Breast epithelium (tissue), 4 donors: ENCODE data around the gene GLIS1. TPM values are rescaled to one million over a fixed set of nuclear protein-coding genes. Genes with fewer than 3 reads are reported as not detected.

Experiments used
- DNase-seq, 2 donors: peaks; one replicate each; pipeline ENCODE4 v3.0.0-alpha.2; 2019; ENCODE audit warnings: low spot score in 2 of 2
- H3K27ac ChIP-seq, 2 donors: fragments of 200-600 bp; sonication (generic) in 1 of 2; one replicate each; pipeline ENCODE4 v1.5.1; 2016 to 2019; ENCODE audit warnings: mild to moderate bottlenecking in 1 of 2
- H3K27me3 ChIP-seq, 2 donors: fragments of 200-600 bp; sonication (generic) in 1 of 2; one replicate each; pipeline versions ENCODE4 v1.5.1 to v1.6.0; 2017 to 2019; ENCODE audit warnings: control low read depth in 1 of 2, mild to moderate bottlenecking in 1 of 2
- H3K36me3 ChIP-seq: fragments of 200-600 bp; one replicate; pipeline ENCODE4 v1.5.1; 2019
- H3K4me1 ChIP-seq, 2 donors: fragments of 200-600 bp; sonication (generic); one replicate each; pipeline ENCODE4 v1.5.1; 2016 to 2019; ENCODE audit warnings: control low read depth in 1 of 2
- H3K4me3 ChIP-seq, 3 donors: fragments of 200-600 bp; sonication (generic); 1 replicate in 2 of 3; 2 replicates in 1 of 3; pipeline ENCODE4 v1.5.1; 2016 to 2019; ENCODE audit warnings: mild to moderate bottlenecking in 3 of 3, moderate library complexity in 2 of 3
- H3K9me3 ChIP-seq, 2 donors: fragments of 200-600 bp; sonication (generic) in 1 of 2; one replicate each; pipeline ENCODE4 v1.5.1; 2016 to 2019; ENCODE audit warnings: control low read depth in 1 of 2
- POLR2A ChIP-seq: fragments of 450-650 bp; IDR thresholded peaks from one replicate; pipeline ENCODE4 v1.6.1; 2016; ENCODE audit warnings: antibody characterized with exemption, mild to moderate bottlenecking, moderate library complexity
- POLR2AphosphoS5 ChIP-seq, 3 donors: sonication (generic); formaldehyde crosslinking; IDR thresholded peaks; one replicate each; pipeline ENCODE4 v1.6.1; 2017; ENCODE audit warnings: antibody characterized with exemption in 3 of 3
- intact Hi-C: fragments of 100-400 bp; cut with DNase I; formaldehyde crosslinking; loops from one replicate; pipeline ENCODE4 v1.15.1; 2023; ENCODE audit warnings: low total_unique reads
- total RNA-seq, 3 donors: library from RNA; depleted of rRNA; stranded (reverse); fragments of >200 nt; gene quantifications; one replicate each; pipeline ENCODE4 v1.1.0, GENCODE V29; 2016
- TF ChIP-seq, protein P1 (sequence below), 3 donors: fragments of 450-650 bp; IDR thresholded peaks; one replicate each; pipeline ENCODE4 v1.5.1; 2016 to 2017; ENCODE audit warnings: antibody characterized with exemption in 3 of 3, mild to moderate bottlenecking in 3 of 3, moderate library complexity in 3 of 3

GLIS1 gene
- total RNA-seq, 3 donors from 2014 or later, result 0.16 to 2.0 (median 0.59) TPM

DNA sequence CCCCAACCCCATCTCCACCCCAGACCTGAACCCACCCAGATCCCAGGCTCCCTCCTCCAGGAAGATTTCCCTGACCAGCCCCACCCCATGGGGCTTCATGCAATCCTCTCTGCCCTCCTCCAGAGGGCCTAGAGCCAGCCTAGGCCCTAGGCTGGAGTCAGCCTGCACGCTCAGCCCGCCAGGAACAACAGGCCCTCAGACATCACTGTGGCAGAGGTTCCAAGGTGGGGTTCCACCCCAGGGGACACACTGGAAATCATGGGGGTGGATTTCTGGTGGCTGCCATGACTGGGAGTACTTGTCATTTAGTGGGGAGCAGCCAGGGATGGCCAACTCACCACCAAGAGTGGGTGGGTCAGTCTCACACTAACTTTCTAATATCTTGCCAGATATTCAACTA lies 122.0 kb downstream of the GLIS1 start:
- Histone ChIP-seq H3K27me3 (no peaks in the 10 kb centered on the region), H3K9me3 (no peaks in the 10 kb centered on the region), H3K27ac (no peak overlapping the region), H3K4me3 (no peak overlapping the region), H3K36me3 (no peaks in the 10 kb centered on the region), H3K4me1 (no peaks in the 10 kb centered on the region)
- TF ChIP-seq POLR2A (no peak), POLR2AphosphoS5 (IDR thresholded peaks at IDR 0.05) (no peak)
- TF ChIP-seq, protein P1, sequence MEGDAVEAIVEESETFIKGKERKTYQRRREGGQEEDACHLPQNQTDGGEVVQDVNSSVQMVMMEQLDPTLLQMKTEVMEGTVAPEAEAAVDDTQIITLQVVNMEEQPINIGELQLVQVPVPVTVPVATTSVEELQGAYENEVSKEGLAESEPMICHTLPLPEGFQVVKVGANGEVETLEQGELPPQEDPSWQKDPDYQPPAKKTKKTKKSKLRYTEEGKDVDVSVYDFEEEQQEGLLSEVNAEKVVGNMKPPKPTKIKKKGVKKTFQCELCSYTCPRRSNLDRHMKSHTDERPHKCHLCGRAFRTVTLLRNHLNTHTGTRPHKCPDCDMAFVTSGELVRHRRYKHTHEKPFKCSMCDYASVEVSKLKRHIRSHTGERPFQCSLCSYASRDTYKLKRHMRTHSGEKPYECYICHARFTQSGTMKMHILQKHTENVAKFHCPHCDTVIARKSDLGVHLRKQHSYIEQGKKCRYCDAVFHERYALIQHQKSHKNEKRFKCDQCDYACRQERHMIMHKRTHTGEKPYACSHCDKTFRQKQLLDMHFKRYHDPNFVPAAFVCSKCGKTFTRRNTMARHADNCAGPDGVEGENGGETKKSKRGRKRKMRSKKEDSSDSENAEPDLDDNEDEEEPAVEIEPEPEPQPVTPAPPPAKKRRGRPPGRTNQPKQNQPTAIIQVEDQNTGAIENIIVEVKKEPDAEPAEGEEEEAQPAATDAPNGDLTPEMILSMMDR (IDR thresholded peaks at IDR 0.05), result no peak
- intact Hi-C loops, result no loop called here
- DNase-seq, result peak in 1 of 2 donors; percentile 24

DNA sequence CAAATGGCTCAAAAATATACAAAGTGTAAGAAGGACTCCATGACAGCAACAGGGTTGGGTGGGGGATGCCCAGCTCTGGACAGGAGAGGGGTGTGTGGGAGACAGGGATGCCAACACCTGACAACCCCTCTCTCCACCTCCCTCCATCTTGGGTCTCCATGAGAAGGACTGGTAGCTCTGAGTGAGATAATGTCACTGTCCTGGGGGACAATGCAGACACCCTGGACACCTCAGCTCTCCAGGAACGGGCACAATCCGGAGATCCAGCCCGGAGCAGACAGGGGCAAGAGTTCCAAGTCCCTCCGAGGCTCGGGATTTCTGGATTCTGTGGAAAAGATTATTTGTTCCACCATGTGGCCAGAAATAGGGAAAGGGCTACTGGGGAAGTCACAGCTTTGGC lies 122.5 kb downstream of the GLIS1 start:
- intact Hi-C loops, result no loop called here
- no peak overlapping the region for H3K27ac ChIP-seq
- DNase-seq, result peak in 1 of 2 donors; percentile 15
- H3K4me3 ChIP-seq, result no peak overlapping the region
- H3K36me3 ChIP-seq, result no peaks in the 10 kb centered on the region
- TF ChIP-seq, protein P1 (IDR thresholded peaks at IDR 0.05), result no peak
- TF ChIP-seq POLR2A (no peak), POLR2AphosphoS5 (IDR thresholded peaks at IDR 0.05) (no peak)
- no peaks in the 10 kb centered on the region for H3K4me1 ChIP-seq
- no peaks in the 10 kb centered on the region for H3K27me3 ChIP-seq
- peaks cover 0 to 2% of the 10 kb centered on the region in 2 donors for H3K9me3 ChIP-seq

DNA sequence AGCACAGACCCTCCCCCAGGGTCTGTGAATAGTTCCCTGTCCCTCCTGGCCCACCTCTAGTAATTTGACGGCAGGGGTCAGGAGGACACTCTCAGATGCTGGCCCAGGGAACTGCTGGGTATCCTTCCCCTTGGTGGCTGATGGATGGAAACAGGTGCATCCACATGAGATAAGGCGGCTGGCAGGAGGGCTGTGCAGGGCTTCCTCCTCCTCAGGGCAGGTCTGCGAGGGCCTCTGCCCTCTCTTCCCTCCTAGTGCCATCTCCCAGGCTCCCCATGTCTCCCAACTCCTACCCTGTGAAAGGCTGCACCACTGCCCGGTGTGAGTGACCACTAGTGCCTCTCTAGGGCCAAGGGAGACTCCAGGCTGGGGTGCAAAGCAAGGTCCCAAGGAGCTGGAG lies 123.9 kb downstream of the GLIS1 start:
- Histone ChIP-seq H3K4me1 (no peaks in the 10 kb centered on the region), H3K36me3 (no peaks in the 10 kb centered on the region), H3K4me3 (no peak overlapping the region), H3K27me3 (no peaks in the 10 kb centered on the region), H3K27ac (no peak overlapping the region), H3K9me3 (peaks cover 4 to 16% of the 10 kb centered on the region in 2 donors)
- DNase-seq, result peak in 1 of 2 donors; percentile 20
- intact Hi-C loops, result no loop called here
- TF ChIP-seq POLR2A, result no peak
- no peak for TF ChIP-seq POLR2AphosphoS5 (IDR thresholded peaks at IDR 0.05)
- TF ChIP-seq, protein P1 (IDR thresholded peaks at IDR 0.05), result no peak

DNA sequence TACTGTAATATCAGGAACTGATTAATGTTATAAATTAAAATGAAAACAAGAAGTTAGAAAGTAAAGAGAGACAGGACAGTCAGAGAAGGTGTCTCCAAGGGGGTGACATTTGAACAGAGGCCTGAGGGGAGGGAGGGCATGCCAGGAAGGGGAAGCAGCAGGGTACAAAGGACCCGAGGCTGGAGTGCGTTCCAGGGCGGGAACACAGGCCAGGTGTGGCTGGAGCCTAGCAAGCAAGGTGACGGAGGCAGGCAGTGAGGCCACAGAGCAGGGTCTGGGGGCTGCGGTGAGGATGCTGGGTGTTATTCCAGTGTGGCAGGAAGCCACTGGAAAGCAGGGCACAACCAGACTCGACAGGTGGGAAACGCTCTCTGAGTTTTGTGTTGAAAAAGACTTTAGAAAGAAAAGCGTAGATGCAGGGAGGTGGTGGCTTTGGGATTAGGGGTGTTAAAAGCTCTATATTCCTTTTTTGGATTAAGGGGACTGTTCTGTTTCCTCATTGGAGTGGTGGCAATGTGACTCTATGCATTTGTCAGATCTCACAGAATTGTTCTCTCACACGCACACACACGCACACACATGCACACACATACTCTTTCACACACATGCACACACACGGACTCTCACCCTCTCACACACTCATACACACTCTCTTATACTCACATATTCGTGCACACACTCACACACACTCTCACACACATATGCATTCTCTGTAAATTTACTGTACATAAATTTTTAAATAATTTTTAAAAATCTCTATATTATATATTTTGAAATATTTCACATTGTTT lies 124.5 kb downstream of the GLIS1 start:
- DNase-seq, result no peak
- TF ChIP-seq POLR2A (no peak), POLR2AphosphoS5 (IDR thresholded peaks at IDR 0.05) (no peak)
- TF ChIP-seq, protein P1 (IDR thresholded peaks at IDR 0.05), result no peak
- Histone ChIP-seq H3K4me3 (no peak overlapping the region), H3K36me3 (no peaks in the 10 kb centered on the region), H3K27ac (no peak overlapping the region), H3K27me3 (no peaks in the 10 kb centered on the region), H3K9me3 (peaks cover 4 to 23% of the 10 kb centered on the region in 2 donors), H3K4me1 (no peaks in the 10 kb centered on the region)
- intact Hi-C loops, result loop anchor here (5.0 kb wide), 1 partner anchor 1433 kb away; no protein-coding TSS in a partner anchor

DNA sequence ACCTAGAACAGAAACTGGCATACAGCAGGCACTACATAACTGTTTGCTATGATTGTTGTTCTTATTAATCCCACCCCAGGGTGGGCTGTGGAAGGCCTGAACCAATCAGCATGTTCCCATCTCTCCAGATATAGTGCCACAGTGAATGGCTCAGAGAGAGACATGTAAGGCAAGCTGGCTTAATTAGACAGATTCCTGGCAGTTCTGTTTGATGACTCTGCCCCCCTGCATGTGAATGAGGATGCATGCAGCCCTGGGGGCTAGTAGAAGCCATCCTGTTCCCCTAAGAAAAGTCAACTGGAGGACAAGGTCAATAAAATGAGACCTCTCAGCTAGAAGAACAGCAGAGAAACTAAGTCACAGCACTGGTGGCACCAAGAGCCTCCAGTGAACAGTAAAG lies 130.3 kb downstream of the GLIS1 start:
- no peaks in the 10 kb centered on the region for H3K36me3 ChIP-seq
- H3K27me3 ChIP-seq, result no peaks in the 10 kb centered on the region
- H3K9me3 ChIP-seq, result peaks cover 4 to 23% of the 10 kb centered on the region in 2 donors
- H3K4me3 ChIP-seq, result no peak overlapping the region
- no peak overlapping the region for H3K27ac ChIP-seq
- no peak for TF ChIP-seq POLR2A
- intact Hi-C loops, result no loop called here
- DNase-seq, result no peak
- no peaks in the 10 kb centered on the region for H3K4me1 ChIP-seq
